ENCODE results near the gene METTL17. TPM values are rescaled to one million over a fixed set of nuclear protein-coding genes. Genes with fewer than 3 reads are reported as not detected.
A peak's percentile ranks its signal among the peaks of the same experiment; 100 is the strongest.

The METTL17 gene
- total RNA-seq, 2 experiments from 2014 or later: 89.3 to 90.0 TPM

DNA sequence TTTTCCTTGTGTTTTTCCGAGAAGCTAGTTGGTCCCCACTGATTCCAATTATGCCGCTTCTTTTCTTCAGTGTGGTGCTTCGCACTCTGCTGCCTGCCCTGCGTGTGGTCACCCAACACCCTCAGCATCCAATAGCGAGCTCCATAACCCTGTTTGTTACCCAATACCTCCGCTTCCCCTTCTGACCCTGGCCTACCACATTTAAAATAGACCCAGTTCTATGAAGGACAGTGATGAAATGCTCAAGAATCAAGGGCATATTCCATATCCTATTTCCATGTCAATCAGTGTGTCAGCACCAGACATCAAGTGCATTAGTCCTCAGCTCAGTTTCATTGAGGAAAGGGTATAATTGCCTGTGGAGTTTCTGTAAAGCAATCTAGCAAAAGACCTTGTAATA lies 25.5 kb downstream of the METTL17 start:
- Mint-ChIP-seq H3K4me3 (no peak overlapping the region), H3K36me3 (ENCODE audit: low read depth) (no peaks in the 10 kb centered on the region), H3K27ac (no peak overlapping the region), H3K9me3 (ENCODE audit: low read depth) (no peaks in the 10 kb centered on the region), H3K27me3 (peaks cover 15% of the 10 kb centered on the region), H3K4me1 (no peaks in the 10 kb centered on the region)
- intact Hi-C loops (cut with DNase I, micrococcal nuclease): loop anchor here (1.0 to 10.0 kb wide), 2 partner anchors 21 to 539 kb away; no protein-coding TSS in a partner anchor
- CTCF ChIA-PET: interaction anchor here (0.6 to 13.8 kb wide), 46 partner anchors 9 to 1941 kb away, joined by 3 to 183 read pairs (median 6); partner anchors contain the start of genes ARHGEF40, HAUS4, METTL17 and NDRG2
- POLR2A ChIA-PET: interaction anchor here (0.7 to 2.6 kb wide), 2 partner anchors 89 to 229 kb away, joined by 3 to 14 read pairs; no protein-coding TSS in a partner anchor
- ATAC-seq: no peak
- no peak for DNase-seq

DNA sequence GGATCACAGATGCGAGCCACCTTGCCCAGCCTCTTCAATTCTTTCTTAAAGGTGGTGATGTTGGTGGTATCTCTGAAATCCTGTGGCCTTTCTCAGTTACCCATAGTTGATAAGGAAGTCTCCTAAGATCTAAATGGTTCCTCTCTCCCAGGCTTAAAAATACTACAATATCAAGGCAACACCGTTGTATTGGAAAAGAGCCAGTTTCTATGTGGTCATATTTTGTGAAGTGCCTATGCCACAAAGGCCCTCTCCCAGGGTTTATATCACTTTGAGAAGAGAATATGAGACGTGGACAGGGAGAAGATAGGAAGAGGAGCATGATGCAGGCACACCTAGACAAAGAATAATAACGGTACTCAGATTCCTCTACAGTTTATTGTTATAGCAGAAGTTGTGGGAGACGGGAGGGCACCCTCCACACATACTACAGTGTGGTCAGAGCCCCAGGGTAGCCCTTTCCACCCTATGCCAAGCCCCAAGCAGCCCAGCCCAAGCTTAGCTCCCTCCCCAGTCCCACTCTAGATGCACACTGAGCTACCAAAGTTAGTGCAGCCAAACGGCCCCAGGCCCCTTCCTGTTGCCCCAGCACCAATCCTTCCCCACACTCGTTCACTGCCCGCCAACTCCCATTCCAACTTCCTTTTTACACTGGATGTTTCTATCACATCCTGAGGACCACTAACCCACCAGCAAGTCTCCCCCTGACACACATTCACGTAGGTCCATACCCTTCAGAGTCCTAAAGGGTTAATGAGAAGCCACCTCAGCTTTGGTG lies 26.8 kb downstream of the METTL17 start:
- intact Hi-C loops (cut with DNase I, micrococcal nuclease): loop anchor here in 1 of 2 experiments (10.0 kb wide), 1 partner anchor 538 kb away; no protein-coding TSS in a partner anchor
- H3K4me1 Mint-ChIP-seq: no peaks in the 10 kb centered on the region
- POLR2A ChIA-PET: interaction anchor here (0.6 to 2.6 kb wide), 2 partner anchors 29 to 88 kb away, joined by 4 to 14 read pairs; no protein-coding TSS in a partner anchor
- CTCF ChIA-PET: interaction anchor here (0.6 to 13.8 kb wide), 19 partner anchors 11 to 93 kb away, joined by 3 to 183 read pairs (median 17); partner anchors contain the start of genes SLC39A2 and TPPP2
- no peaks in the 10 kb centered on the region for H3K9me3 Mint-ChIP-seq (ENCODE audit: low read depth)
- ATAC-seq: no peak
- peaks cover 12% of the 10 kb centered on the region for H3K27me3 Mint-ChIP-seq
- no peak for DNase-seq
- H3K4me3 Mint-ChIP-seq: no peak overlapping the region
- H3K36me3 Mint-ChIP-seq (ENCODE audit: low read depth): no peaks in the 10 kb centered on the region
- H3K27ac Mint-ChIP-seq: no peak overlapping the region

DNA sequence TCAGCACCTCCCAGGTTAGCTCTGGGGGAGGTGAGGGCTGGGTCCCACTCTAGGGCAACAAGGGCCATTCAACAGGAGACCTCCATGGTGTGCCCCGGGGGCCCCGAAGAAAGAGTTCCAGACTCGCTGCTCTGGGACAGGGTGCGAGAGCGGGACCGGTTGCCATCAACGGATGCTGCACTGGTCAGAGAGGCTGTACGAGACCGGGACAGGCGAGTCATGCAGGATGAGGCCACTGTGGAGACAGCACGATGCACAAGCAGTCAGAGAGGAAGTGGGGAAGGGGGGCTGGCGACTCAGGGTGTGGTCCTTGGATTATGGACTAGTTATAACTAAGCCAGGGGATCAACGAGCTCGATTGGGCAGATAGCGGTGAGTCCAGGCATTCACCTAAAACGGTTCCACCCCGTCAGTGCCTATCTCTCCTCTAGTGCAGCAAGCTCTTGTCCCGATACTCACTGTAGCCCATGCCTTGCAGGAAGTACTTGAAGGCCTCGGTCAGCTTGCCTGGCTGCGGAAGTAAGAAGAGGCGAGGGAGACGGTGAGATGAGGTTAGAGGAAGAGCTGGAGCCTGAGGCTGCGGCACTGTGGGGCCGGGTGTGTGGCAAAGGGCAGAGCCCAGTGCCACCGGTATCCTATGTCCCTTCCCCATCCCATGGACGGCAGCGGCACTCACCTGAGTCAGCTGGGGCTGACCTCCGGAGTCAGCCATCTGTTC lies 27.9 kb downstream of the METTL17 start:
- CTCF ChIA-PET: interaction anchor here (0.8 to 13.8 kb wide), 8 partner anchors 18 to 92 kb away, joined by 3 to 183 read pairs (median 8); no protein-coding TSS in a partner anchor
- POLR2A ChIA-PET: no interaction called here
- ATAC-seq (no peak), DNase-seq (no peak)
- Mint-ChIP-seq H3K36me3 (ENCODE audit: low read depth) (no peaks in the 10 kb centered on the region), H3K27me3 (peaks cover 4% of the 10 kb centered on the region), H3K4me1 (no peaks in the 10 kb centered on the region), H3K27ac (no peak overlapping the region), H3K9me3 (ENCODE audit: low read depth) (no peaks in the 10 kb centered on the region), H3K4me3 (no peak overlapping the region)
- intact Hi-C loops (cut with DNase I, micrococcal nuclease): loop anchor here in 1 of 2 experiments (10.0 kb wide), 1 partner anchor 537 kb away; no protein-coding TSS in a partner anchor

DNA sequence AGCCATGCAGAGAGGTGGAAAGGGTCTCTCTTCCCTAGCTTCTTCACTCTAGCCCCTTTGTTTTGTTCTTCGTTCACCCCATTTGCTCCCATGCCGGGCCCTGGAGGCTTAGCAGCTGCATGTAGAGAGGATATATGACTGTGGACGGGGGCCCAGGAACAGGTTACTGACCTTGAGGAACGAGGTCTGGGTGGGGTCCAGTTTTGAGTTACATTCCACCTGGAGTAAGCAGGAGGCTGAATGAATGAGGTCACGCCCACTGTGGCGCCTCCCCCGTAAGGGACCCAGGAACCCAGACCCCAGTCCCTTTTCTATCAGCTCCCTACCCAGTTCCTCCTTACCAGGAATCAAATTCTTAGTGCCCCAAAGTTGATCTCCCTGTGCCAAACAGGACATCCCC lies 28.5 kb downstream of the METTL17 start:
- ChIA-PET CTCF (interaction anchor here (0.7 to 13.8 kb wide), 5 partner anchors 13 to 86 kb away, joined by 3 to 183 read pairs (median 12); no protein-coding TSS in a partner anchor), POLR2A (no interaction called here)
- DNase-seq (no peak), ATAC-seq (no peak)
- intact Hi-C loops (cut with DNase I, micrococcal nuclease): loop anchor here in 1 of 2 experiments (10.0 kb wide), 1 partner anchor 537 kb away; no protein-coding TSS in a partner anchor
- H3K9me3 Mint-ChIP-seq (ENCODE audit: low read depth): no peaks in the 10 kb centered on the region
- H3K27ac Mint-ChIP-seq: no peak overlapping the region
- H3K4me3 Mint-ChIP-seq: no peak overlapping the region
- H3K36me3 Mint-ChIP-seq (ENCODE audit: low read depth): no peaks in the 10 kb centered on the region
- peaks cover 3% of the 10 kb centered on the region for H3K4me1 Mint-ChIP-seq
- peaks cover 2% of the 10 kb centered on the region for H3K27me3 Mint-ChIP-seq

DNA sequence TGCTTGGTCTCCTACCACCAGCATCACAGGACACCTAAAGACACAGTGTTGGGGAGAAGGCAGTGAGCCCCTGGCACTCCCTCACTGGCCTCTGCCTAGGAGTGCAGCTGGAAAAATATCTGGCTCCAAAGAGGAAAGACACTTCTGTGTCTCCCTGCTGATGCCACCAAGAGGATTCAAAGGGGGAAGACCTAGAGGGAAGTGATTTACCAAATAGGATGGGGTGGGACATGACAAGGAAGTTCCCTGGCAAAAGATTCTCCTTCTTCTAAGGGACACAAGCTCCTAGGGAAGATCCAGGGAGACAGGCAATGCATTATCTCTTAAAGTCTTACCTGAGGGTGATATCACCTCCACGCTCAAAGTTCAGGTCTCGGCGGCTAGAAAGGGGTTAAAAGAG lies 29.0 kb downstream of the METTL17 start:
- no peaks in the 10 kb centered on the region for H3K36me3 Mint-ChIP-seq (ENCODE audit: low read depth)
- intact Hi-C loops (cut with DNase I, micrococcal nuclease): loop anchor here in 1 of 2 experiments (10.0 kb wide), 1 partner anchor 536 kb away; no protein-coding TSS in a partner anchor
- ATAC-seq: no peak
- H3K27me3 Mint-ChIP-seq: peaks cover 2% of the 10 kb centered on the region
- H3K4me1 Mint-ChIP-seq: peaks cover 6% of the 10 kb centered on the region
- DNase-seq: no peak
- no peak overlapping the region for H3K4me3 Mint-ChIP-seq
- ChIA-PET POLR2A (no interaction called here), CTCF (interaction anchor here (0.7 to 13.8 kb wide), 6 partner anchors 13 to 287 kb away, joined by 3 to 183 read pairs (median 8); no protein-coding TSS in a partner anchor)
- no peaks in the 10 kb centered on the region for H3K9me3 Mint-ChIP-seq (ENCODE audit: low read depth)
- no peak overlapping the region for H3K27ac Mint-ChIP-seq

DNA sequence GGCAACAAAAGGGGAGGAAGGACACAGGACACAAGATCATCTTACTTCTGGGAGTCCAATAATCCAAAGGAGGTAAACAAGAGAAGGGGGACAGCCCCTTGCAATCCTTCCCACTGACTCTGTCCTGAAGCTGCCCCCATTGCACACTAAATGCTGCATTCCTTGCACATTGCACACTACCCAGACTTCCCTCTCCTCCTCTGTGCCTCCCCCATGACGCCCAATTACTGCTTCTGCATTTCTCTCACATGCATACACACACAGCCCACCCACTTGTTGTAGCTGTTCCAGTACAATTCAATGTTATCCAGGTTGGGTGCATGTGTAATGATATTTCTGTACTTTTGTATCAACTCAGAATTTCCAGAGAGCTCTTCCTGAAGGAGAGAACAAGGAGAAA lies 29.6 kb downstream of the METTL17 start:
- ATAC-seq: no peak
- Mint-ChIP-seq H3K27me3 (peaks cover 2% of the 10 kb centered on the region), H3K27ac (no peak overlapping the region), H3K9me3 (ENCODE audit: low read depth) (no peaks in the 10 kb centered on the region), H3K36me3 (ENCODE audit: low read depth) (no peaks in the 10 kb centered on the region), H3K4me1 (peaks cover 12% of the 10 kb centered on the region), H3K4me3 (no peak overlapping the region)
- POLR2A ChIA-PET: interaction anchor here (0.6 kb wide), 1 partner anchor 234 kb away, joined by 3 read pairs; no protein-coding TSS in a partner anchor
- CTCF ChIA-PET: interaction anchor here (0.7 to 13.8 kb wide), 7 partner anchors 14 to 286 kb away, joined by 3 to 183 read pairs (median 4); no protein-coding TSS in a partner anchor
- intact Hi-C loops (cut with DNase I, micrococcal nuclease): loop anchor here in 1 of 2 experiments (10.0 kb wide), 1 partner anchor 535 kb away; no protein-coding TSS in a partner anchor
- no peak for DNase-seq

DNA sequence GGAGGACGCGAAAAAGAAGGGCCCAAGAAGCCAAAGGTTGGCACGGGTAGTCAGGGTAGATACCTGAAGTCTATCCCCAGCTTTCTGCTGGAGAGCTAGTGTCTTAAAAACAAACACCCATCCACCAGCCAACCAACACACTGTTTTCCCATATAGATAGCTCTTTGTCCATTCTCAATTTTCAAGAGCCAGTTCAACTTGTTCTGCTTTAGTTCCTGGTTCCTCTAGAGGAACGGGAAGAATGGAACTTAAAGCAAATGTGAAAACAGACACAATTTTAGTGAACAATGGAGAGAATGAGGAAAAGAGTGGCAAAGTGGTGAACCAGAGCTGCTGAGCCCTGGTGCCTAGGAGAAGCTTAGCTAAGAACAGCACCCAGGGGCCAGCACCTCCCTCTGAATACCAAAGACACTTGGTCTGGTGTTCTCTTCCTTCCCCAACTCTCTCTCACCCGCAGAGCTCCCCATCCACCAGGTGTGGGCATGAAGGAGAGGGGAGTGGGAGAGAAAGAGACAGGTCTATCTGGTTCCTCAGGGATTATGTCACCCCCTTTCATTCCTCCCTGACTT lies 31.3 kb downstream of the METTL17 start:
- Mint-ChIP-seq H3K36me3 (ENCODE audit: low read depth) (no peaks in the 10 kb centered on the region), H3K27me3 (peaks cover 2% of the 10 kb centered on the region), H3K27ac (no peak overlapping the region), H3K4me1 (peaks cover 16% of the 10 kb centered on the region), H3K9me3 (ENCODE audit: low read depth) (no peaks in the 10 kb centered on the region), H3K4me3 (no peak overlapping the region)
- POLR2A ChIA-PET: no interaction called here
- no peak for ATAC-seq
- intact Hi-C loops (cut with DNase I, micrococcal nuclease): no loop called here
- CTCF ChIA-PET: interaction anchor here (0.8 to 13.8 kb wide), 7 partner anchors 10 to 83 kb away, joined by 3 to 183 read pairs (median 4); no protein-coding TSS in a partner anchor
- no peak for DNase-seq

DNA sequence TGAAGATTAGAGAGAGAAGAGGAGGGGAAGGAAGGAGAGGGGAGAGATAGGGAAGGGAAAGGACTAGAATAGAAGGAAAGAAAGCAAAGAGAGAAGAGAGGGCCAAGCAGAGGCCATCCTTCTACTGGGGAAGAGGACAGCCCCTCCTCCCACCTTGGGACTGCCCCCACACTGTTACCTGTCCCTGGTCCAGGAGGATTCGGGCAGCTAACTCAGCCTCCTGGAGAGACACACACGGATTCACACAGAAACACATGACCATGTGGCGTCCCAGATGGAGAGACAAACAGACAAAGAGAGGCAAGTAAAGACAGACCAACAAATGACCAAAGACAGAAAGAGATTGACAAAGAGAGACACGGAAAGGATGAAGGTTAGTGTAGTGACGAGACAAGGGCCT lies 32.9 kb downstream of the METTL17 start:
- Mint-ChIP-seq H3K36me3 (ENCODE audit: low read depth) (no peaks in the 10 kb centered on the region), H3K4me1 (peaks cover 16% of the 10 kb centered on the region), H3K4me3 (no peak overlapping the region), H3K27ac (no peak overlapping the region), H3K9me3 (ENCODE audit: low read depth) (no peaks in the 10 kb centered on the region), H3K27me3 (peaks cover 2% of the 10 kb centered on the region)
- intact Hi-C loops (cut with DNase I, micrococcal nuclease): no loop called here
- no peak for ATAC-seq
- ChIA-PET CTCF (interaction anchor here (0.6 to 13.8 kb wide), 7 partner anchors 8 to 81 kb away, joined by 3 to 183 read pairs (median 4); no protein-coding TSS in a partner anchor), POLR2A (no interaction called here)
- DNase-seq: no peak

DNA sequence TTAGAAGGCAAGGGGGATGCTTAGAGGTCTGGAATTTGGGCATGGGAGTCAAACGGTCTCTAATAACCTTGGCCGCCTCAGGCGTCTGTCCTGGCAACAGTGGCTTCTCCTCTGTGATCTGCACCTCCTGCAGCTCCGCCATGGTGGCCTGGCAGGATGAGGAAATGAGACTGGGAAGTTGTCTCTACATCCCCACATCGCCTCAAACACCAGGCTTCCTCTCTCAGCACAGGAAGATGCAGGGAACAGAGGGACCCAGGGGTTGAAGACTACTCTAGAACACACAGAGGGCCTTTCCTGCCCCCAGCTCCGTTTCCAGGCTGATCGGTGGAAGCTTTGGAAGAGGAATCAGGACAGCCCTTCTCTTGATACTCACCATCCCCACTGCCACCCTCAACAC lies 33.4 kb downstream of the METTL17 start:
- Mint-ChIP-seq H3K27ac (no peak overlapping the region), H3K36me3 (ENCODE audit: low read depth) (no peaks in the 10 kb centered on the region), H3K9me3 (ENCODE audit: low read depth) (no peaks in the 10 kb centered on the region), H3K27me3 (peaks cover 2% of the 10 kb centered on the region), H3K4me1 (peaks cover 16% of the 10 kb centered on the region), H3K4me3 (no peak overlapping the region)
- ChIA-PET POLR2A (no interaction called here), CTCF (interaction anchor here (0.6 to 13.8 kb wide), 8 partner anchors 8 to 610 kb away, joined by 3 to 183 read pairs (median 4); partner anchors contain the start of gene TEP1)
- DNase-seq: no peak
- intact Hi-C loops (cut with DNase I, micrococcal nuclease): no loop called here
- no peak for ATAC-seq

DNA sequence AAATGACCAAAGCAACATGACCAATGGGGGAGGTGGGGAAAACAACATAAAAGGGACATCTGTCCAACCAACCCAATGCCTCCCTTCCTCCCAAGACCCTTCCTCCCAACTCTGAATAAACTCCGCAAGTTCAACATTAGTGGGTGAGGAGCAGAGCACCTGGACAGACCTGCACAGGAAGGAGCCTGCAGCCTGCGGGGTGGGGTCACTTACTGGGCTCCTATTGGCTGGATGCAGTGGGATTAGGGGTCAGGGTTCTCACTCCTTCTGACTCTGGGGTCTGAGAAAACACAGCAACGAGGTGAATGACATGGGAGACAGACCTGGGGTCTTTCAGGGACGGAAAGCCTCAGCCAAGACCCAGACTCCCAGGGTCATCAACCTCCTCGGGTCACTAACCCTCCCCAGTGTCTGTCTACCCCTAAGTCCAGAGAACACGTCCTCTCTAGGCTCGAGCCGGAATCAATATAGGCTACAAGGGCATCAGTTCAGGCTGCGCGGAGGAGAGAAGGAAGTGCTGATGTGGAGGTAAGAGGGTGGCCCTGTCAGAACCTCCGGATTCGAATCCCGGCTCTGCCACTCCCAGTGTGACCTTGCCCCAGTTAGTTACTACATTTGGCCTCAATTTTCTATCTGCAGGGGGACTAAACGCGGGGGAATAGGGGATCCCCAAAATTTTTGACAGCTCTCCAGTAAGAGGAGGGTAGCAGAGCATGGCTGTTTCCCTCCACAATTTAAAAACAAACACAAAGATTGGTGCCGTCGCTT lies 34.2 kb downstream of the METTL17 start:
- ATAC-seq (peak; percentile 50), DNase-seq (peak; percentile 27)
- Mint-ChIP-seq H3K27me3 (peaks cover 2% of the 10 kb centered on the region), H3K9me3 (ENCODE audit: low read depth) (no peaks in the 10 kb centered on the region), H3K36me3 (ENCODE audit: low read depth) (no peaks in the 10 kb centered on the region), H3K4me1 (peaks cover 16% of the 10 kb centered on the region), H3K4me3 (peak overlapping the region; percentile 73), H3K27ac (peak overlapping the region; percentile 55)
- CTCF ChIA-PET: interaction anchor here (0.6 to 13.8 kb wide), 7 partner anchors 9 to 611 kb away, joined by 3 to 183 read pairs (median 4); partner anchors contain the start of gene TEP1
- intact Hi-C loops (cut with DNase I, micrococcal nuclease): loop anchor here in 1 of 2 experiments (2.0 kb wide), 1 partner anchor 47 kb away; the partner anchor contains the start of gene ARHGEF40
- POLR2A ChIA-PET: no interaction called here
